A549 (cell line): ENCODE measurements around the gene PARD6A. TPM values are rescaled to one million over a fixed set of nuclear protein-coding genes. Genes with fewer than 3 reads are reported as not detected.

ENCODE experiments used
- ATAC-seq, 2 experiments: fragments of 200-7000 bp in 1 of 2; fragments of >200 bp in 1 of 2; cut with Nextera tagmentation in 1 of 2; cut with Tn5 transposase in 1 of 2; 3 replicates each; pipeline versions ENCODE4 v1.8.0 to v1.9.1; 2018 to 2020; ENCODE audit warnings: mild to moderate bottlenecking in 1 of 2, moderate library complexity in 1 of 2
- CTCF ChIA-PET: fragments of 300-600 bp; sonication (Branson Sonifier 250); formaldehyde crosslinking; extraction: SDS; loops from one replicate; lab custom pipeline; 2021; ENCODE audit warnings: antibody characterized with exemption, inconsistent platforms; lab: Yijun Ruan, JAX
- POLR2A ChIA-PET: fragments of 350-600 bp; formaldehyde crosslinking; extraction: SDS; loops from one replicate; lab custom pipeline; 2021; ENCODE audit warnings: antibody characterized with exemption, inconsistent platforms; lab: Yijun Ruan, JAX
- DNase-seq, 2 experiments: peaks; one replicate each; pipeline versions ENCODE4 v3.0.0 to v3.0.0-alpha.2; 2011 to 2016; ENCODE audit warnings: low read depth in 1 of 2, low spot score in 1 of 2
- FAIRE-seq: peaks from 2 replicates; lab custom pipeline; 2011; peaks lifted over from hg19 to GRCh38; lab: Jason Lieb, UNC
- H3K27ac ChIP-seq, 2 experiments: fragments of >200 bp; sonication (Bioruptor Twin); formaldehyde crosslinking; 3 replicates each; pipeline ENCODE4 v1.5.1; 2016 to 2017
- H3K4me1 ChIP-seq: fragments of >200 bp; sonication (Bioruptor Twin); formaldehyde crosslinking; 3 replicates; pipeline ENCODE4 v1.6.1; 2016
- H3K4me2 ChIP-seq: fragments of >200 bp; sonication (Bioruptor Twin); formaldehyde crosslinking; 3 replicates; pipeline ENCODE4 v1.6.1; 2016
- H3K4me3 ChIP-seq: fragments of >200 bp; sonication (Bioruptor Twin); formaldehyde crosslinking; 3 replicates; pipeline ENCODE4 v1.5.1; 2016
- H3K9me3 ChIP-seq: fragments of >200 bp; sonication (Bioruptor Twin); formaldehyde crosslinking; 3 replicates; pipeline ENCODE4 v1.6.1; 2016
- BCL3 ChIP-seq: fragments of >200 bp; sonication (Bioruptor Twin); formaldehyde crosslinking; IDR thresholded peaks from 3 replicates; pipeline ENCODE4 v1.6.1; 2016
- CEBPB ChIP-seq, 2 experiments: fragments of >200 bp in 1 of 2; sonication (Bioruptor Twin) in 1 of 2; formaldehyde crosslinking in 1 of 2; IDR thresholded peaks; 2 replicates each; pipeline ENCODE4 v1.6.1; 2012 to 2016
- EHF ChIP-seq: fragments of 250-450 bp; sonication (Bioruptor Pico); IDR thresholded peaks from 2 replicates; pipeline ENCODE4 v1.5.0; 2020; ENCODE audit warnings: mild to moderate bottlenecking
- FOXS1 ChIP-seq: fragments of 250-450 bp; sonication (Bioruptor Pico); IDR thresholded peaks from 2 replicates; pipeline ENCODE4 v1.5.0; 2020; ENCODE audit warnings: mild to moderate bottlenecking, moderate library complexity
- GATA3 ChIP-seq: IDR thresholded peaks from 2 replicates; pipeline ENCODE4 v1.6.1; 2012; ENCODE audit warnings: borderline replicate concordance
- HOXA7 ChIP-seq: fragments of 250-450 bp; sonication (Bioruptor Pico); IDR thresholded peaks from 2 replicates; pipeline ENCODE4 v1.5.0; 2020; ENCODE audit warnings: mild to moderate bottlenecking, moderate library complexity
- HOXB13 ChIP-seq: fragments of 250-450 bp; sonication (Bioruptor Pico); IDR thresholded peaks from 2 replicates; pipeline ENCODE4 v1.5.0; 2020; ENCODE audit warnings: low read depth, mild to moderate bottlenecking, moderate library complexity
- HOXB5 ChIP-seq: fragments of 250-450 bp; sonication (Bioruptor Pico); IDR thresholded peaks from 2 replicates; pipeline ENCODE4 v1.5.0; 2020; ENCODE audit warnings: mild to moderate bottlenecking, moderate library complexity
- JUNB ChIP-seq: fragments of >200 bp; sonication (Bioruptor Twin); formaldehyde crosslinking; IDR thresholded peaks from 2 replicates; pipeline ENCODE4 v1.6.1; 2016
- KDM1A ChIP-seq: fragments of 200-600 bp; sonication (generic); IDR thresholded peaks from 2 replicates; pipeline ENCODE4 v1.6.1; 2016; ENCODE audit warnings: low read depth, mild to moderate bottlenecking
- NFE2L2 ChIP-seq: fragments of 150-350 bp; conservative IDR thresholded peaks from 2 replicates; pipeline ENCODE4 v1.6.1; 2014; ENCODE audit warnings: low read length
- NR3C1 ChIP-seq: fragments of >200 bp; sonication (Bioruptor Twin); formaldehyde crosslinking; IDR thresholded peaks from 3 replicates; pipeline ENCODE4 v1.6.1; 2017
- PBX3 ChIP-seq: IDR thresholded peaks from 2 replicates; pipeline ENCODE4 v1.6.1; 2012
- POLR2AphosphoS2 ChIP-seq: conservative IDR thresholded peaks from 2 replicates; pipeline ENCODE4 v1.6.1; 2012; ENCODE audit warnings: low read length, improper control_type of control experiment, inconsistent platforms
- RAD21 ChIP-seq, 2 experiments: fragments of >200 bp in 1 of 2; sonication (Bioruptor Twin) in 1 of 2; formaldehyde crosslinking in 1 of 2; IDR thresholded peaks in 1 of 2; conservative IDR thresholded peaks in 1 of 2; 2 replicates in 1 of 2; 3 replicates in 1 of 2; pipeline ENCODE4 v1.6.1; 2012 to 2018; ENCODE audit warnings: inconsistent platforms in 1 of 2
- REST ChIP-seq: fragments of 200-600 bp; sonication (generic); IDR thresholded peaks from 2 replicates; pipeline ENCODE4 v1.6.1; 2016; ENCODE audit warnings: antibody characterized with exemption, mild to moderate bottlenecking, moderate library complexity
- RFX5 ChIP-seq: fragments of 450-650 bp; IDR thresholded peaks from 2 replicates; pipeline ENCODE4 v1.7.1; 2014; ENCODE audit warnings: antibody characterized with exemption, mild to moderate bottlenecking, moderate library complexity
- RNF2 ChIP-seq: fragments of 200-600 bp; sonication (generic); IDR thresholded peaks from 2 replicates; pipeline ENCODE4 v1.6.1; 2016; ENCODE audit warnings: low read depth, mild to moderate bottlenecking, antibody characterized with exemption, moderate library complexity, borderline replicate concordance
- SREBF2 ChIP-seq: fragments of 450-650 bp; IDR thresholded peaks from 2 replicates; pipeline ENCODE4 v1.6.1; 2014; ENCODE audit warnings: mild to moderate bottlenecking, moderate library complexity
- ZNF302 ChIP-seq: fragments of 250-450 bp; sonication (Bioruptor Pico); IDR thresholded peaks from 2 replicates; pipeline ENCODE4 v1.9.0; 2021; ENCODE audit warnings: inconsistent platforms, mild to moderate bottlenecking, moderate library complexity
- WGBS: methylation state at CpG from one replicate; pipeline ENCODE4 v1.1.6; 2017; ENCODE audit errors: missing lambda C conversion rate; 5-methylcytosine and 5-hydroxymethylcytosine counted together
- polyA plus RNA-seq, 4 experiments: library from polyadenylated mRNA; depleted of rRNA in 3 of 4; stranded (reverse); fragments of >200 nt; fragmentation: RNase III in 1 of 4; extraction: RNeasy Plus Mini Kit Qiagen cat#74134 plus additional on column Dnase treatment in 1 of 4; gene quantifications; 2 replicates in 3 of 4; 3 replicates in 1 of 4; pipeline ENCODE4 v1.2.3, GENCODE V29; 2011 to 2017
- TF ChIP-seq, protein P1 (sequence below): IDR thresholded peaks from 2 replicates; pipeline ENCODE4 v1.6.1; 2012; ENCODE audit warnings: low read depth, borderline replicate concordance
- TF ChIP-seq, protein P2 (sequence below): IDR thresholded peaks from 2 replicates; pipeline ENCODE4 v1.6.1; 2012
- TF ChIP-seq, protein P3 (sequence below): fragments of 150-350 bp; IDR thresholded peaks from 2 replicates; pipeline ENCODE4 v1.6.1; 2014; ENCODE audit warnings: low read depth, mild to moderate bottlenecking, low read length

Gene PARD6A
- polyA plus RNA-seq, 2 of the 4 experiments (the other 2 are of a cell fraction) = 1.4 to 1.7 TPM

GRCh38 chr16:67679935-67680897 is 19.5 kb downstream of the PARD6A start:
- ATAC-seq = no peak
- Histone ChIP-seq H3K4me1 (no peaks in the 10 kb centered on the region), H3K4me3 (no peak overlapping the region), H3K9me3 (no peaks in the 10 kb centered on the region), H3K27ac (no peak overlapping the region), H3K4me2 (no peak overlapping the region)
- ChIA-PET POLR2A (no interaction called here), CTCF (interaction anchor here (0.9 to 5.0 kb wide), 5 partner anchors 7 to 199 kb away, joined by 3 to 36 read pairs (median 3); partner anchors contain the start of gene C16orf86)
- 83% methylated on average over 10 of the region's 10 CpGs for WGBS
- no peak for FAIRE-seq
- TF ChIP-seq BCL3 (no peak), HOXA7 (CRISPR knock-in tag) (no peak), EHF (no peak), RFX5 (no peak), GATA3 (no peak), RAD21 (conservative IDR thresholded peaks at IDR 0.05 in 1 of 2, IDR thresholded peaks at IDR 0.05 in 1 of 2) (no peak), POLR2AphosphoS2 (no peak), RNF2 (no peak), ZNF302 (CRISPR knock-in tag) (no peak)
- TF ChIP-seq, protein P1, sequence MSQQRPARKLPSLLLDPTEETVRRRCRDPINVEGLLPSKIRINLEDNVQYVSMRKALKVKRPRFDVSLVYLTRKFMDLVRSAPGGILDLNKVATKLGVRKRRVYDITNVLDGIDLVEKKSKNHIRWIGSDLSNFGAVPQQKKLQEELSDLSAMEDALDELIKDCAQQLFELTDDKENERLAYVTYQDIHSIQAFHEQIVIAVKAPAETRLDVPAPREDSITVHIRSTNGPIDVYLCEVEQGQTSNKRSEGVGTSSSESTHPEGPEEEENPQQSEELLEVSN = no peak
- DNase-seq = no peak

GRCh38 chr16:67683767-67684166 is 23.0 kb downstream of the PARD6A start:
- ChIA-PET CTCF (interaction anchor here (2.0 to 5.0 kb wide), 4 partner anchors 11 to 190 kb away, joined by 6 to 36 read pairs (median 12); no protein-coding TSS in a partner anchor), POLR2A (no interaction called here)
- no peak for ATAC-seq
- Histone ChIP-seq H3K27ac (no peak overlapping the region), H3K4me1 (no peaks in the 10 kb centered on the region), H3K4me2 (no peak overlapping the region)
- DNase-seq = no peak
- FAIRE-seq = no peak
- WGBS = 96% methylated on average over 4 of the region's 4 CpGs
- TF ChIP-seq HOXB5 (CRISPR knock-in tag) = no peak
- TF ChIP-seq NFE2L2 = no peak
- TF ChIP-seq REST = no peak
- TF ChIP-seq HOXB13 (CRISPR knock-in tag) = no peak
- no peak for TF ChIP-seq PBX3
- TF ChIP-seq NR3C1 = no peak
- no peak for TF ChIP-seq FOXS1
- no peak for TF ChIP-seq SREBF2
- TF ChIP-seq, protein P2, sequence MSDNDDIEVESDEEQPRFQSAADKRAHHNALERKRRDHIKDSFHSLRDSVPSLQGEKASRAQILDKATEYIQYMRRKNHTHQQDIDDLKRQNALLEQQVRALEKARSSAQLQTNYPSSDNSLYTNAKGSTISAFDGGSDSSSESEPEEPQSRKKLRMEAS = no peak
- TF ChIP-seq, protein P3, sequence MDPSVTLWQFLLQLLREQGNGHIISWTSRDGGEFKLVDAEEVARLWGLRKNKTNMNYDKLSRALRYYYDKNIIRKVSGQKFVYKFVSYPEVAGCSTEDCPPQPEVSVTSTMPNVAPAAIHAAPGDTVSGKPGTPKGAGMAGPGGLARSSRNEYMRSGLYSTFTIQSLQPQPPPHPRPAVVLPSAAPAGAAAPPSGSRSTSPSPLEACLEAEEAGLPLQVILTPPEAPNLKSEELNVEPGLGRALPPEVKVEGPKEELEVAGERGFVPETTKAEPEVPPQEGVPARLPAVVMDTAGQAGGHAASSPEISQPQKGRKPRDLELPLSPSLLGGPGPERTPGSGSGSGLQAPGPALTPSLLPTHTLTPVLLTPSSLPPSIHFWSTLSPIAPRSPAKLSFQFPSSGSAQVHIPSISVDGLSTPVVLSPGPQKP = no peak
- TF ChIP-seq JUNB = no peak
- no peak for TF ChIP-seq RAD21 (conservative IDR thresholded peaks at IDR 0.05 in 1 of 2, IDR thresholded peaks at IDR 0.05 in 1 of 2)
- no peak for TF ChIP-seq KDM1A
- TF ChIP-seq BCL3 = no peak
- no peak for TF ChIP-seq CEBPB (IDR thresholded peaks at IDR 0.05)
- TF ChIP-seq, all 56 proteins: peak for 0
- Histone ChIP-seq H3K9me3 (no peaks in the 10 kb centered on the region), H3K4me3 (no peak overlapping the region)
